Left lobe of liver (tissue), 2 donors: ENCODE results near the gene KAZN. TPM values are rescaled to one million over a fixed set of nuclear protein-coding genes. Genes with fewer than 3 reads are reported as not detected.

ENCODE experiments used
- ATAC-seq: fragments of 200-7000 bp; cut with Tn5 transposase; one replicate; pipeline ENCODE4 v1.9.1; 2020; ENCODE audit warnings: mild to moderate bottlenecking, moderate library complexity
- DNase-seq: peaks from one replicate; pipeline ENCODE4 v3.0.0-alpha.2; 2020; ENCODE audit warnings: low spot score
- total RNA-seq: library from RNA; stranded (reverse); gene quantifications from one replicate; pipeline ENCODE4 v1.2.1, GENCODE V29; 2021
- donor health status: DM: no; HTN: no; CAD: no; lungs with moderate emphysema.
- donor health status: DM: no; HTN: yes; CAD: no.

The KAZN gene
- total RNA-seq, 1 donor from 2014 or later = 4.4 TPM

DNA sequence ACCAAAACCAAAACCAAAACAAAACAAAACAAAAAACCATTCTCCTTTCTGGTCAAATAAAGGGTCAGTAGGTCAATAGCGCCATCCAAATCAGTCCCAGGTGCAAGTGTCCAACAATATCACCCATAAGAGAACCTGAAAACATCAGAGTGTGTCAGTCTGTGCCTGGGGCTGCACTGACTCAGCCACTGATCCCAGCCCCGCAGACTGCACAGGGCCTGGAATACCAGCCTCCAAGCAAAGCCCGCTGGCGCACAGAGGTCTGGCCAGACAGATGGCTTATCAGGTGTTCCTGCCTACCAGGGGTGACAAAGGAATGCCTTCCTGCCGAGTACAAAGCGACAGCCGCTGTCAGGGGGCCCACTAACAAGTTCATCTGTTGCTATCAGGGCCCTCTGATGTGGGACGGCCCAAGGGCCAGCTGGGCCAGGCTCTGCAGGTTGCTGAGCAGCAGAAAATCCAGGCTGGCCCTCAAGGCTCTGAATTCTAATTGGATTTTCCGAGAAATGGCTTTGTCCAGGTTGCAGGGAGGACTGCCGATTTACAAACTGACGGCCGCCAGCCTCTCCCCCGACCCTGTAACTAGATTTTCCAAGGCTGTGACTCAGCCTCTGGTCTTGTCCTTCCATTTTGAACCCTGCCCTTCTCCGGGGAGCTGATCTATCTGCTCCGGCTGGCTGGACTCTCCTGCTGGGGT is 541.3 kb downstream of the KAZN start:
- DNase-seq (no peak), ATAC-seq (no peak)

GRCh38 chr1:15141935-15142539 is 543.6 kb downstream of the KAZN start:
- ATAC-seq = no peak
- DNase-seq = no peak

DNA sequence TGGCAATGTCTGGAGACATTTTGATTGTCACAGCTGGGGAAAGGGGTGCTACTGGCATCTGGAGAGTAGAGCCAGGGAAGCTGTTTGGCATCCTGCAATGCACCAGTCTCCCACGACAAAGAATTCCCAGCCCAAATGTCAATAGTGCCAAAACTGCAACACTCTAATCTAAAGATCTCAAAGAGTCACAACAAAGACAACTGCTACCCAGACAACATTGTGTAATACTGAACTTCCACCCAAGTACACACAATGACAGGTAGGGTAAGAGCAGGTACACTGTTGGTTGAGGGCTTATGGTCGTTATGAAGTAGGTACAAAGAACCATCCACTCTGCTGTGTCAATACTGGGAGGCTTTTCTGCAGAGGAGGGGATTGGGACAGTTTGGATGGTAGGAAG is 546.8 kb downstream of the KAZN start:
- no peak for ATAC-seq
- no peak for DNase-seq

- ATAC-seq (no peak), DNase-seq (no peak)
These were observed 547.7 kb downstream of the KAZN start for GRCh38 chr1:15146142-15146680.

GRCh38 chr1:15146971-15147376 is 548.5 kb downstream of the KAZN start:
- no peak for ATAC-seq

GRCh38 chr1:15148004-15148403 is 549.5 kb downstream of the KAZN start:
- no peak for DNase-seq
- ATAC-seq = no peak

More at GRCh38 chr1:15146971-15147376, 548.5 kb downstream of the KAZN start:
- no peak for DNase-seq

DNA sequence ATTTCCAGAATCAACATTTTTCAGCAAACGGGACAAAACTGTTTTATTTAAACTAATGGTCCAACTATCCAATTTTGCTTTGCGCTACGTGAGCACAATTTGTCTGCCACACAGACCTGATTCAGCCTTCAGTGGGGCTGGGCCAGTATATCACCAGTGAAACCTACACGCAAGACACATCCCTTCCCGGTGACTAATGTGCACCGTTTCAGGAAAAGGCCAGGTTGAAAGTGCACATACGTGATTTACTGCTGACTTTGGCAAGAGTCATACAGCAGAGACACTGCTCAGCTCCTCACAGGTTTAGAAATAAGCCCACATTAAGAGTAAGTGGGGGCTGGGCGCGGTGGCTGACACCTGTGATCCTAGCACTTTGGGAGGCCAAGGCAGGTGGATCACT is 550.0 kb downstream of the KAZN start:
- ATAC-seq (no peak), DNase-seq (no peak)

DNA sequence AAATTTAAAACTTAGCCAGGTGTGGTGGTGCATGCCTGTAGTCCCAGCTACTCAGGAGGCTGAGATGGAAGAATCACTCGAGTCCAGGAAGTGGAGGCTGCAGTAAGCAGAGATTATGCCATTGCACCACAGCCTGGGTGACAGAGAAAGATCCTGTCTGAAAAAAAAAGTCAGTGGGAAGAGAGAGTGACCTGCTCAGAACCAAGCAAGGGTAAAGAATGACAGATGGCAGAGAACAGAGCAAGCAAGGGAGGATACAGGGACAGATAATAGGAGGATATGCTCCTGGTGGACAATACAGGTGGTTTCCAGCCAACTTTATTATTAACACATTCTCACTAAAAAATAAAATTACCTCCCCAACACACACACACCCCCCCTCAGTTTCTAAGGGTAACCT is 550.5 kb downstream of the KAZN start:
- ATAC-seq (no peak), DNase-seq (no peak)

DNA sequence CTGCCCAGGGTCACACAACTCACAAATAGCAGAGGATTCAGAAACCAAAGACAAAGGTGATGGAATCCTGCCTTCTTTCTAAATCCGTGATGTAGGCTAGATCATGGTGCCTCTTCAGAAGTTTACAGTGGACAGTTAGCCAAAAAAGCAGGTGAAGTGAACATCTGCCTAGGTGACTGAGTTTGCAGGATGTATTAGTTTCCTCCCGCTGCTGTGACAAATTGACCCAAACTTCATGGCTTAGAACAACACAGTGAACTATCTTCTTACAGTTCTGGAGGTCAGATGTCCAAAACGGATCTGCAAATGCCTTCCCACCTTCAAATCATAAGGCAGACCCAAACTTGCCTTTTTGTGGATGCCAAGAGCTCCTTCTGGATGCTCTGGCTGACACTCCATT is 551.9 kb downstream of the KAZN start:
- no peak for ATAC-seq
- DNase-seq = no peak

GRCh38 chr1:15151377-15151806 is 552.9 kb downstream of the KAZN start:
- DNase-seq (no peak), ATAC-seq (no peak)

DNA sequence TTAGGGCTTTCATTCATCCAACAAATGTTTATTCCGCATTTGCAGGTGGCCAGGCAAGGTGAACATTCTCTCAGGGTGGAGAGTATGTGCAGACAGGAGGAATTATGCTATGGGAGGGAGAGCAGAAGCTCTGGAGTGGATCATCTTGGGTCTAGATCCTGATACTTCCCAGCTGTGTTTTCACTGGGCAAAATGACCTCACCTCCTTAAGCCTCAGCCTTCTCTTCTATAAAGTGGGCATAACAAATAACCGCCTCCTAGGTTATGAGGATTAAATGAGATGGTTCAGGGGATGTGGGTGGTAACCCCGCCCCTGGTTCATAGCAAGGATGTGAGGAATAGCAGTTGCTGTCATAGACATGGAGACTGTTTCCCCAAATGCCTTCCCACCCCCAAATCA is 553.4 kb downstream of the KAZN start:
- DNase-seq = no peak

GRCh38 chr1:15152318-15153183 is 554.1 kb downstream of the KAZN start:
- peak; percentile 64 for DNase-seq
- ATAC-seq = peak; percentile 64

More for the DNA sequence above, 553.4 kb downstream of the KAZN start:
- no peak for ATAC-seq

- DNase-seq = peak; percentile 58
- peak; percentile 71 for ATAC-seq
These were observed 554.8 kb downstream of the KAZN start, which contains the start of gene TMEM51 for GRCh38 chr1:15153184-15153841. Gene TMEM51, plus strand, starts transcription at chr1:15153747. Its CDS starts 61,341 bp downstream, at chr1:15215088.

DNA sequence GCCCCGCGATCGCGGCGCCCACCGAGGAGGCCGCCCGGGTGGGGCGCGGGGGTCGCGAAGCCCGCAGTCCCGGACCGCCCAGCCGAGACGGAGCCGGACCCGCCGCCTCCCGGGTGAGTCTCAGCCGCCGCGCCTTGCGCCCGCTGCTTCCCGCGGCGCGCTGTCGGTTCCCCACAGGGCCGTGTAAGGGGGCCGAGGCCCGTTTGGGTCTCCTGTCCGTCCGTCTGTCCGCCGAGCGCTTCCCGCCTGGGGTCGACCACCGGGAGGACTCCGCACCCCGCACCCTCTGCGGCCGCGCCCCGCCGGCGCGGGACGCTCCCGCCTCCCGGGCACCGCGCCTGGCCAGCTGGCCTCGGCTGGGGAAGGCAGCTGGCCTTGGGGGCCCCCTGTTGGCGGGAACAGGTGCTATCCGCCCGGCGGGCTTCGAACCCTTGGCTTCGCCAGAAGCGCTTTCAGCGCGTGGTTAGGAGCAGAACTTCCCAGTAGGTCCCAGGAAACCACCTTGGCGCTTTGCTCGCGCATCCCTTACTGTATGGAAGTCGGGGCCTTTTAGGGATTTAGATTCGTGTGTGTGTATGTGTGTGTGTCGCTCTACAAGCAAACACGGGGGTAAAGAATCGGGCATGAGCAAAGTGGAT is 555.5 kb downstream of the KAZN start:
- ATAC-seq (peak; percentile 72), DNase-seq (peak; percentile 58)

DNA sequence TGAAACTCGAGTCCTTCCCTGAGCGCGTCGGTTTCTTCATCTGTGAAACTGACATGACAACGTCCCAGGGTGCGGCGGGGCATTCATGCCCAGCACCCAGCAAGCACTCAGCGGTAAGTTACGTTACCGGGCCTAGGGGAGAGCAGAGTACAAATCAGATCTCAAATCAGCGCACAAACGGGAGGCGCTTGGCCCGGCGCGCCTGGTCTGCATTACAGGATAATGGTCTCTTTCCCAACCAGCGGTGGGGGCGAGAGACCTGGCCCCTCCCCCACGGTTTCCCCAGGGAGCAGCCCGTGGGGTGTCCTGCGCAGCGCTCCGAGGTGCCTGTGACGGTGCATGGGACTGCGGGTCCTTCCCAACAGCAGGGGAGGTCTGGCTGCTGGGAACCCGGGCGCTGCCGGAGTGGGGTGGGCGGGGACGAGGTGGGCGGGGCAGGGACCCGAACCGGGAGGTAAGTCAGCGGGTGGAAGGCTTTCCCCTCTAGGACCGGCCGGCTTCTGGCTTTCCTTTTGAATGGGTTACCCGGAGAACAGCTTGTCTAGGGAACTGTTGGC is 556.1 kb downstream of the KAZN start:
- no peak for DNase-seq

DNA sequence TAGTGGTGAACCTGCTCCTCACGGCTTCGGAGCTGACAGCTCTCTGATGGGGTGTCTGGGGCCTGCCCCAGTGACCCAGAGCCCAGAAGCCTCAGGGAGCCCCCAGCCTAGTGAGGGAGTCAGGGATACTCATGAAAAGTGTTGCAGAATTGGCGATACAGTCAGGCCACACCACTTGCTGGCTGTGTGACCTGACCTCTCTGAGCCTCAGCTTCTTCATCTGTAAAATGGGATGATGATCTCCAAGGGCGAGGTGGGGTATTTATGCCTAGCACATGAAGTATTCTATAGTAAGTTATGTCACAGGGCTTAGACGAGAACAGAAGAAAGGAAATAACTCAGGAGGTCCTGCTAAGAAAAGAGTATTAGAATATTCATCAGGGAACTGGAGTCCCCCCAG is 556.7 kb downstream of the KAZN start:
- no peak for DNase-seq
- no peak for ATAC-seq

More for the DNA sequence above, 556.1 kb downstream of the KAZN start:
- peak; percentile 16 for ATAC-seq

DNA sequence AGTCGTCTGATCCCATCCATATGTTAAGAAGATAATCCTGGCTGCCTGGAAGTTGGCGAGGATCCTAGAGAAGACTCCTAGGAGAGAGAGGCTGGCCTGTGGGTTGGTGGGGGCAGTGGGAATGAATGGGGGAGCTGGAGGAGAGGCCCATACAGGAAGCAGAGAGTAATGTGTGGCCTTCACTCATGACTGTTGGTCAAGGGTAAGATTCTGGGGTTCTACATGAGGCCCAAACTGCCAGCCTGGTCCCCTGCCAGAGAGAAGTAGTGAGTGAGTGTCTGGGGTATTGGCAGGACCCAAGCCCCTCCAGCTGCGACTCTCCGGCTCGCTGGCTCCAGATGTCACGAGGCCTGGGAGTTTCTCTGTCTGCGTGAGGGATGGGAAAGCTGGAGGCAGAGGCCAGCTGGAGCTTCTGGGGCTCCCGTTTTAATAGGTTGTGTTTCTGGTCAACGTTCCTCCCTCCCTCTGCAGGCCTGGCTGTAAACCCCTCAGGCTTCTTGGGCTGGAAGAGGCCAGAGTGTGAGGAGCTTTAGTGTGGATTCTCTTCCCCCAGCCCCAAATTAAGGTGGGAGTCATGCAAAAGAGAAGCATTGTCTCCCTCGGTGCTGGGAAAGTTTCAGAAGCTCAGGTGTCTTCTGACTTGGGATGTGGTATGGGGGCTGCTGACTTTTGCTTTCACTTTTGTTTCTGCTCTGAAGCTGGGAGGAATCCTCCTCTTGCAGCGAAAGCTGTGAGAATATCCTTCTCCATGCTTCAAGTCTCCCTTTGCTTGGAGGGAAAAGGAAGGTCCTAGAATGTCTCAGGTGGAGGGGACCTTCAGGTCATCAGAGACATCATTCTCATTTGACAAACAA is 557.6 kb downstream of the KAZN start:
- no peak for ATAC-seq
- no peak for DNase-seq

GRCh38 chr1:15156807-15157380 is 558.4 kb downstream of the KAZN start:
- DNase-seq = no peak
- no peak for ATAC-seq
